GM19099 (cell line): Measurements from ENCODE around the gene TLE4.

Experiments used
- POLR2A ChIP-seq: IDR thresholded peaks from 3 replicates; pipeline ENCODE4 v1.6.1; 2011; ENCODE audit warnings: low read depth; ENCODE audit not compliant: insufficient read length; ENCODE audit errors: extremely low read depth

Gene TLE4

DNA sequence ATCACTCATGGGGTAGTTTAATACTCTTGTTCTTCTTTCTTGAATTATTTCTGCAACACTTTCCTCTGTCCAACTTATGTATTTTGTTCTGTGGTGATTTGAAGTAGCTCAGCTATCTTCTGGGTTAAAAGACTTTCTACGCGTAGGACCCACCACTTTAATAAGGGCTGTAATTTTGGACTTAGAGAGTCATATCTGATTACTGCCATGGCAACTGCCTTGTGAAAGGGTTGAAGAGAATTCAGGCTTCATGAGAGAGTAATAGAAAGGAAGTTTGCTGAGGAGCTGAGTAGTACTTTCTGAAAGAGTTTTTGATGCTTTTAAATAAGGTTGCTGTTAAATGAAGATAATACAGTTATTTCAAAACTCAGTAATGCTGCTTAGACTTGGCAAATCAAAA, 89.5 kb downstream of the TLE4 start:
- no peak for TF ChIP-seq POLR2A

DNA sequence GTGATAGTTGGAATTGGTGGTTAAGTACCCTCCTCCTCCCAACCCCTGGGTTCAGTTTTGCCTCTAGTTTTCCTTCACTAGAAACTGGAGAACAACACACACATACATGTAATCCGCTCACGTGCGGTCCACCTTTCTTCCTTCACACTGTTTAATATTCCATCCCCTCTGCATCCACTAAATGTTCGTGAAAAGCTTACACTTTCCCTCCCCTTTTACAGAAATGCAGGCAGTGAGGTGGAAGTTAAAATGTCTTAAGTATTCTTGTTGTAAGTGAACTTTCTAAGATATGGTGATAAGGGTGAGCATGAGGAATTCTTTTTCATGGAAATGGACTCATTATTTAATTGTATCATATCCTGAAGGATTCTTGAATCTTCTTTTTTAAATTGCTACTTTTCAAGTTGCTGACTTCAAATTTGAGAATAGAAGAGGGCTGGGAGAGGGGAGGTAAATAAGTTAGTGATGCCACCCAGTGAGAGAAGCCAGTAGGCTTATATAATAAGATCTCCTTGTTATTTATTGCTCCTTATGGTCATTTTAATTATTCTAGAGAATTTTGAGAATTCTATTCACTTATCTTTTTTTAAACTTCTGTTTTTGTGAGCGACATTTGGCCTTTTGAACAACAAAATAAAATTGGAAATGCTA, 90.2 kb downstream of the TLE4 start:
- no peak for TF ChIP-seq POLR2A

DNA sequence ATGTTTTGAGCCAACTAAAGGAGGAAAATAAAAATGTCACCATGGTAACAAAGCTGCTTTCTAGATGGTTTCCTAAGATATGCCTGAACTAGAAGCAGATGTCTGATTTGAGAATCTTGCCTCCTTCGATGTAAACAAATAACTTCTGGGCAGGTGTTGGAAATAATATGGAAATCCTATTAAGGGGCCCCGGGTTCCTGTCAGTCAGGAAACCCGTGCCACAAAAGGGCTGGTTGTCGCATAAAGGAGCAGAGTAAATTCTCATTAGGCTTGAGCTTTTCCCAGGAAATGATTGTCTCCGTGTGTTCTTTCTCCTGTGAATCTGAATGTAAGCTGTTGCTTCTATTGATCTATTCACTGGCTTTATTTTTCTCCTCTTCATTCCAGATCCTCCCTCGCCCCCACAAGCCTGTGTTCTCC, 90.8 kb downstream of the TLE4 start:
- TF ChIP-seq POLR2A, result no peak

DNA sequence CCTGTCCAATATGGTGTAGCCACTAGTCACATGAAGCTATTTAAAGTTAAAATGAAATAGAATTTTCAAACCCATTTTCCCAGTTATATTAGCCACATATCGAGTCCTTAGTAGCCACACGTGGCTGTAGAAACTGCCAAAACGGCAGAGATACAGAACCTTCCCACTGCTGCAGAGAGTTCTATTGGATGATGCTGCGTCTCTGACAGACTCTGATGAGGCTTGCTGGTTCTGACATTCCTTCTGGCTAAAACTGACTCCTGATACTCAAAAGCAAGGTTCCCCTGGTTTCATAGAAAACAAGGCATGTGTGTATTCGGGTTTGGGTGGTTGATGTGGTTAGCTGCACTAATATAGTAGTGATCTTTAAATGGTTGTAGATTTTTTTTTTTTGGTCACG, 91.5 kb downstream of the TLE4 start:
- no peak for TF ChIP-seq POLR2A

DNA sequence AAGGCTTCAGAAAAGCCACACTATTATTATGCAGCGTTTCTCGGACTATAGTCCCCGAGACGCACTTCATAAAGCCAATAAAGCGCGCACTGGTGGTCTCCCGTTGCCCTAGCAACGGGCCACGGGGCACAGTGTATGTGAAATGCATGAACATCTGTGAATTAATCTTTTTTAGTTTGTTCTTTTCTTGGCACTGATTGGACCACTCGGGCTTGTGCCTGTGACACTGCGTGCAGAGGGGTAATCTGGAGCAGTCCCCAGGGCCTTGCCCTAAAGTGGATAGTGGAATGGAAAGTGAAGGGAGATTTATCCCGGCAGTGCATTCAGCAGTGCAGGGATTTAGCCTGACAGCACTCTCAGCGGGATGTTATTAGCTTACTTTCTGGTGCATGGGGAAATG, 92.1 kb downstream of the TLE4 start:
- no peak for TF ChIP-seq POLR2A

DNA sequence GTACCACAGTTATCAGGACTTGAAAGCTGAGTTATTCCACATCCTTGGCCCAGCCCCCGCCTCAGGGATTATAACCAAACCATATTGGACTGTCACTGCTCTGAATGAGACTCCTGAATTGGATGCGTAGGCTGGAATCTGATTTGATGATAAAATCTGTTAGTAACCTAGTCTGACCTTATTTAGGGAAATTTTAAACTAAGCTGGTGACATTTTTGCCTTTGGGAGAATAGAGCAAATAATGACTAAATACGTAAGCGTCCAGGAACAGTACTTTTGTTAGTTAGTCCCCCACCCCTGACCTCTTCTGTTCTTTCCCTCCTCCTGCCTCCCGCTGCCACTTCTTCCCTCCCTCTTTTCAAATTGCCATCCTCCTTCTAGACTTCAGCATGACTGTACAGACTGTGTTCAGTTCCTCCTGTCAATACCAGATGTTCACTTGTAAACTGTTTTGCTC, 92.6 kb downstream of the TLE4 start:
- no peak for TF ChIP-seq POLR2A

DNA sequence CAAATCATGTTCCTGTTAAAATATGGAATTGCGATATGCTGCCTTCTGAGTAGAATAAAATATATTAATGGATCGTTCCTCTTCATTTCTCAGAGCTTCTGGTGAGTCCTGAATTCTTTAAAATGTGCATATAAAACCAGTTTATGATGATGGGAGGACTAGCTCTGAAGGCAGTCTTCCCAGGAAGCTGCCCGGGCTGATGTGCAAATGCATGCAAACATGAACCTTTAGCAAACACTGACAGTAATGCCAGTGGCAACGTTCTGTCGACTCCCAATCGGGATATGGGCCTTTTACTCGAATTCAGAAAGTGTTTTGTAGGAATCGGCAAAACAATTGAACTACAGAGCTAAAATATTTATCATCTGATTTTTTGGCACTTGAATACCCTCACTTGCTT, 93.6 kb downstream of the TLE4 start:
- TF ChIP-seq POLR2A, result no peak

DNA sequence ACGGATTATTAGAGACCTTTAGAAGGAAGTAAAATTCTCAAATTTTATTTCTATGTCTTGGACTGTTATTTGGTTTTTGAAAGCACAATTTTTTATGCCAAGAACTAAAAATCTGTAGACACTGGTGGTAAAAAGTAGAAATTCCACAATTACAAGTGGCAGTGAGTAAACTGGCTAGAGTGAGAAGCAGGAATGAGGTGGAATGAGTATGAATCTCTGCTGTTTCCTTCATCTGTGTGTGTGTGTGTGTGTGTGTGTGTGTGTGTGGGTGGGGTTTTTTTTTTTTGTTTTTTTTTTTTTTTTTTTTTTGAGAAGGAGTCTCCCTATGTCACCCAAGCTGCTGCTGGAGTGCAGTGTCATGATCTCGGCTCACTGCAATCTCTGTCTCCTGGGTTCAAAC, 94.2 kb downstream of the TLE4 start:
- no peak for TF ChIP-seq POLR2A

DNA sequence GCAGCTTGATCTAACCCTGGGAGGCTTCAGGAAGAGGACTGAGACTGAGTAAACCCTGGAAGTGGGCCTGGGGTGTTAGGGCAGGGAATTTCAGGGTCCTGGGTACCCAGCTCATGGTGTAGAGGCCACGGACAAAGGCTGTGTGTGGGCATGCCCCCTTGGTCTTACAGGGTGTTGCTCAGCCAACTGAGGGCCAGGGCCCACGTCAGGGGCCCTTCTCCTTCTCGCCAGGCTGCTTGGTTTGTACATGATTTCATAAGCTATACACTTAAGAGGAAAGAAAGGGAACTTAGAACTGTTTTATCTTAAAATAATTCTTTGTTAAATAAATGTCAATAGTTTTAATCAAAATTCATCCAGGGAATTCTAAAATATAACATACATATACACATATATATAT, 95.4 kb downstream of the TLE4 start:
- TF ChIP-seq POLR2A, result no peak

DNA sequence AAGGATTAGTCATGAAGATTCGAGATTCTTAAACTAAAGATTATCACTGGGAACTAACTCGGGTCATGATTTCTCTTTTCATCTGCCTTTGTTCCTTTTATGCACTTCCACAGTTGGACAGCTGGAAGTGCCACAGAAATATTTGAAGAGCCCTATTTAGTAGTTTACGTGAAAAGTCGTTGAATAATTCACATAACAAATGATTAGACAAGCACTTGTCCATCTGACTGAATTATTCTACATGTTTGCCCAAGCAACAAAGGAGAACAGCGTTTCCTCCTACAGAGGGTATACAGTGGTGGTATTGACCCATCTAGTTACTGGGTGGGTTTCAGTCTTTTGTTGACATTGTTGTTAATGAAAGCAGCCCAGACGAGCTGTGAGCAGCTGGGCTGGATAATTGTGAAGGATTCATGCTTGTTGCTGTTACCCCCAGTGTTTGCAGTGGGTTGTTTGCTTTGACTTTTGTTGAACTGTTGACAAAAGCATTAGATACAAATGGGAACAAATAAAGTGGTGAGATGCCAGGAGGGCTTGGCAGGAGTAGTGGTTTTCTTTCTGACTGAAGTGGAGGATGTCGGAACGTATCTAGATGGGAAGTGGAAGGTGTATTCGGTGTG, 96.2 kb downstream of the TLE4 start:
- TF ChIP-seq POLR2A, result no peak

DNA sequence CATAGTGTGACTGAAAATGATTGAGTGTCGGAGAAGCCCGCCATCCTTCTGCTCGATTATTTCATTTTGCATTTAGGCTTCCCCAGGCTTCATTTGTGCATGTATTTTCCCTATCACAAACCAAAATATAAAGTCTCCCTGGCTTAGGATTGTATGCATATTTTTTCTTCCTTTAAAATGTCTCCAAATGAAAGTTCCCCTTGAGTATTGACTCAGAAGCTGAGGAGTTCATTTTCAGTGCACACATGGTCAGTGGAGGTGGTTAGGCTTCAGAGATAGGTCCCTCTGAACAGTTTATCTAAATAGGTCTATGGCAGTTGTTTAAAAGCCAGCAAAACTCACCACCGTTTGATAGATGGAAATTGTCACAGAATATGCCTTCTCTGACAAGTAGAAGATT, 97.2 kb downstream of the TLE4 start:
- no peak for TF ChIP-seq POLR2A

DNA sequence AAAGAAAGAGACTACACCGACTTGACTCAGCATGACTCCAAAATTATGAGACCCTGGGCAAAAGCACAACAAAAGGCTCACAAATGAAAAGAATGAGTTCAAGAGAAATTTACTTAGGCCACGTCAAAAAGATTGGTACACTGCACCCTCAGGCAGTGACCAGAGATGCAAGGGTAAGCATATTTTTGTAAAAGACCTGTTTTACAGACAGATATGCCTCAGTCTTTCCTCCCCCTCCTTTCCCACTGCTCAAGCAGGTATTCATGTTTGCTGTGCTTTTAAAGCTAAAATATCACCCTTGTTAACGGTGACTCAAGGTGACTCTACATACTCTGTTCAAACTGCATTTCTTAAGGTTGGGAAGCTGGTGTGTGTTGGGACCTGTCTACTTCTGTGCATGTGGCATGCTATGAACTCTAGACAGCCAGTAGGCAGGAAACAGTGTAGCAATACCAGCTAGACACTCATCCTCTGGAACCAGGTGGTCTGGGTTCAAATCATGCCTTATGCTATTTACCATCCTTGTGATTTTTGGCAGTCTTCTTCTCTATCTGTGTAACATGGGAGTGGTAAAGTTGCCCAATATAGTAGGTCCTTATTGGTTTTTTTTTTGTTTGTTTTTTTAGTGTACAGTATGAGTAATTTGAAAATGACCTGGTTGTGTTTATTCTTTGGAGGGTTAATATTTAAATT, 98.7 kb downstream of the TLE4 start:
- TF ChIP-seq POLR2A, result no peak

DNA sequence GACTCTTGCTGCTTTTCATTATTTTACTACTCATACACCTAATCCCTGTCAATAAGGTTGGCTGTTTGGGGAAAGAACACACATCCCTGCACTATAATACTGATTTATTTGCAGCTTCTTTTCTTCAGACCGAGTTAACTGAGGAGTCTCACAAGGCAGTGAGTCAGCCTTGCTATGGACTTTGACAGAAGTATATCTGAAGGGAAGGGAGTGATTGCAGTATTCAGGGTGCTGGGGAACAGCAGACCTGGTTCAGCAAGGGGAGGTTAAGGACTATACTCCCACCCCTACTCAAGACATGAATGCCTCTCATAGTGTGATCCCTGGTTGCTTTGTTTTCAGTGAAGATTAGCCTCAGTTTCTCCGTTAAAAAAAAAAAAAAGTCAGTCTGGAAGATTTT, 99.8 kb downstream of the TLE4 start:
- TF ChIP-seq POLR2A, result no peak

DNA sequence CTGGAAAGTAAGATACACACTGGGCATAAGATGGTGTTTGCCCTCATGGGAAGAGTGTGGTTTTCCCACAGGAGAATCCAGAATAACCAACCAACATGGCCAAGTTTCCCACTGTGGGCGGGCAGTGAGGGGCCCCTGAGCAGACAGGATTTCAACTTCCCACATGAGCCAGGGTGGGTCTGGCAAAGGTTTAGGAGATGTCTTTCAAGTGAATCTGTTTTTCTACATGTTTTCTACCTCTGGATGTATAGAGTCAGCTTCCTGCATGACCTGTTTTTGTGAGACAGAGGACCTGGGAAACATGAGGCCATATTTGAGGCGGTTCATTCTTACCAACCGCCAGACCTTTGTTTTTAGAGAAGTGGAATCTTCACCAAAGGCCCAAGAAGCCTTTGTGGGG, 100.5 kb downstream of the TLE4 start:
- TF ChIP-seq POLR2A, result no peak

DNA sequence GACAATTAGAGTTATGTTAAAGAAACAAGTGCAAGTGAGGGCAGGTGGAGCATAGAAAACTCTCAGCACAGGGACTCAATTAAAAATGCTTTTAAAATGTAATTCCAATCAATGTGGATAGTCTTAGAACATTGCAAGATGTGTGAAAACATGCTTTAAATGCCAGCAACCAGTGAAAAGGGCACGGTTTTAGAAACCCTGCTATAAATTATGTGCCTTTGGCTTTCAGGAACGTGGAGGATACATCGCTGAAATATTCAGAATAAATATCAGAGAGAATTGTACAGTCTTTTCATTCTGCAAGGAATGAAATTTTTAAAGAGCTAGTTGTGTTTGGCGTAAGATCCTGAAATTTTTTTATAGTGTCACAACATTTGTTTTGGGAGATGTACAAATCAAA, 101.1 kb downstream of the TLE4 start:
- TF ChIP-seq POLR2A, result no peak

DNA sequence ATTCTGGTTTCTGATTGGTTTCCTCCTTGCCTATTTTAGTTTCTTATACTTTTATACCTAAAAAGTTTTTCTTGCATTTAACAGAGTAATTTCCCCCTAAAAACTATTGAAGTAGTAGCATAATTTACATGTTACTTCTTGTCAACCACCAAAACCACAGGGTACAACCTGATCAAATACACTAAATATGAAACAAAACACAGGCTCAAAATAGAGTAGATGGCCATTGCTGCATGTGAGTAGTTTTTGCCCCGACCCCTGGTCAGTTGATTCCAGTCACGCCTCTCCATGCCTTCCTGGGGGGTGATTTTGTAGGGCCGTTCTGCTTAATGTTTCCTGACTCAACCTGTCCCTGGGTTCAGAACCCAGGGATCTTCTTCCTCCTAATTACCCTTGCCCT, 101.8 kb downstream of the TLE4 start:
- TF ChIP-seq POLR2A, result no peak
